Neural cell (in vitro differentiated cells): ENCODE data around the gene MARK1. TPM values are rescaled to one million over a fixed set of nuclear protein-coding genes. Genes with fewer than 3 reads are reported as not detected.

Experiments
- H2AFZ ChIP-seq: fragments of 200-600, 300-800 bp; sonication (generic), shearing (Covaris generic); 2 replicates; pipeline ENCODE4 v1.6.0; 2014; ENCODE audit warnings: low read depth, mild to moderate bottlenecking, antibody characterized with exemption, low read length, moderate library complexity
- H3F3A ChIP-seq: fragments of 200-600 bp; shearing (Covaris generic); 2 replicates; pipeline ENCODE4 v1.6.1; 2016; ENCODE audit warnings: mild to moderate bottlenecking, moderate library complexity, mixed read lengths, antibody characterized with exemption, low read length; ENCODE audit not compliant: insufficient read depth, poor library complexity, severe bottlenecking
- H3K27ac ChIP-seq: fragments of 200-600, 300-800 bp; sonication (generic), shearing (Covaris generic); 2 replicates; pipeline ENCODE4 v1.5.1; 2014; ENCODE audit warnings: mild to moderate bottlenecking, low read length, moderate library complexity
- H3K27me3 ChIP-seq: fragments of 300-800, 200-600 bp; sonication (generic), shearing (Covaris generic); 2 replicates; pipeline ENCODE4 v1.6.0; 2014; ENCODE audit warnings: mild to moderate bottlenecking, low read depth, low read length, moderate library complexity; ENCODE audit not compliant: insufficient read depth
- H3K36me3 ChIP-seq: fragments of 300-800, 200-600 bp; sonication (generic), shearing (Covaris generic); 2 replicates; pipeline ENCODE4 v1.5.1; 2014; ENCODE audit warnings: mild to moderate bottlenecking, antibody characterized with exemption, low read length, moderate library complexity; ENCODE audit not compliant: insufficient read depth
- H3K4me2 ChIP-seq: fragments of 300-800, 200-600 bp; sonication (generic), shearing (Covaris generic); 2 replicates; pipeline ENCODE4 v1.6.0; 2014; ENCODE audit warnings: mild to moderate bottlenecking, low read length
- H3K4me3 ChIP-seq: fragments of 300-800, 200-600 bp; sonication (generic), shearing (Covaris generic); 2 replicates; pipeline ENCODE4 v1.5.1; 2014; ENCODE audit warnings: mild to moderate bottlenecking, low read length, moderate library complexity
- H3K79me2 ChIP-seq: fragments of 200-600 bp; shearing (Covaris generic); replicated peaks from 2 replicates; pipeline ENCODE4 v1.6.0; 2014; ENCODE audit warnings: mild to moderate bottlenecking, low read length, moderate library complexity; ENCODE audit not compliant: insufficient read depth
- H3K9ac ChIP-seq: fragments of 300-800, 200-600 bp; sonication (generic), shearing (Covaris generic); 2 replicates; pipeline ENCODE4 v1.6.1; 2016; ENCODE audit warnings: mild to moderate bottlenecking, low read length, mixed read lengths
- H3K9me2 ChIP-seq: fragments of 200-600 bp; shearing (Covaris generic); 2 replicates; pipeline ENCODE4 v1.6.1; 2016; ENCODE audit warnings: mild to moderate bottlenecking, low read length, mixed read lengths; ENCODE audit not compliant: insufficient read depth
- H3K9me3 ChIP-seq: fragments of 200-600, 300-800 bp; sonication (generic), shearing (Covaris generic); 2 replicates; pipeline ENCODE4 v1.6.1; 2016; ENCODE audit warnings: mild to moderate bottlenecking, mixed run types, low read length, moderate library complexity, mixed read lengths
- H4K20me1 ChIP-seq: fragments of 200-600 bp; shearing (Covaris generic); 2 replicates; pipeline ENCODE4 v1.6.1; 2016; ENCODE audit warnings: mild to moderate bottlenecking, mixed run types; ENCODE audit not compliant: insufficient read depth
- CTCF ChIP-seq: fragments of 450-650 bp; IDR thresholded peaks from 2 replicates; pipeline ENCODE4 v1.5.1; 2014; ENCODE audit warnings: antibody characterized with exemption, mild to moderate bottlenecking, moderate library complexity; ENCODE audit not compliant: poor library complexity, severe bottlenecking
- EP300 ChIP-seq: fragments of 450-650 bp; conservative IDR thresholded peaks from 2 replicates; pipeline ENCODE4 v1.6.1; 2014; ENCODE audit warnings: antibody characterized with exemption, mild to moderate bottlenecking, moderate library complexity; ENCODE audit not compliant: poor library complexity, severe bottlenecking
- EZH2 ChIP-seq: fragments of 200-600, 300-800 bp; shearing (Covaris generic), sonication (generic); IDR thresholded peaks from 2 replicates; pipeline ENCODE4 v1.6.1; 2014; ENCODE audit warnings: antibody characterized with exemption, low read length, borderline replicate concordance, mild to moderate bottlenecking; ENCODE audit not compliant: insufficient read depth, poor library complexity, severe bottlenecking
- MXI1 ChIP-seq: fragments of 450-650 bp; conservative IDR thresholded peaks from 2 replicates; pipeline ENCODE4 v1.6.1; 2014; ENCODE audit warnings: antibody characterized with exemption, mild to moderate bottlenecking; ENCODE audit not compliant: poor library complexity, severe bottlenecking
- POLR2AphosphoS5 ChIP-seq: IDR thresholded peaks from 2 replicates; pipeline ENCODE4 v1.6.1; 2012
- RAD21 ChIP-seq: fragments of 450-650 bp; conservative IDR thresholded peaks from 2 replicates; pipeline ENCODE4 v1.6.1; 2014; ENCODE audit warnings: antibody characterized with exemption, mild to moderate bottlenecking, moderate library complexity
- REST ChIP-seq: IDR thresholded peaks from 2 replicates; pipeline ENCODE4 v1.6.1; 2012; ENCODE audit warnings: borderline replicate concordance
- SMC3 ChIP-seq: fragments of 450-650 bp; conservative IDR thresholded peaks from 2 replicates; pipeline ENCODE4 v1.6.1; 2014; ENCODE audit warnings: antibody characterized with exemption, mild to moderate bottlenecking, moderate library complexity; ENCODE audit not compliant: poor library complexity
- TAF1 ChIP-seq: IDR thresholded peaks from 2 replicates; pipeline ENCODE4 v1.6.1; 2012; ENCODE audit warnings: low read depth
- polyA plus RNA-seq: library from polyadenylated mRNA; depleted of rRNA; stranded (reverse); fragments of >200 nt; gene quantifications from 2 replicates; pipeline ENCODE4 v1.2.3, GENCODE V29; 2014

MARK1 gene
- polyA plus RNA-seq, 1 donor from 2014 or later = 38.6 TPM

GRCh38 chr1:220565670-220566069 is 37.7 kb downstream of the MARK1 start:
- H3K27ac ChIP-seq = no peak overlapping the region
- no peaks in the 10 kb centered on the region for H3K36me3 ChIP-seq
- no peak overlapping the region for H3K4me3 ChIP-seq
- no peak overlapping the region for H3K9ac ChIP-seq
- H3K9me2 ChIP-seq = no peaks in the 10 kb centered on the region
- H3K27me3 ChIP-seq = no peaks in the 10 kb centered on the region
- H3K4me2 ChIP-seq = no peak overlapping the region
- H4K20me1 ChIP-seq = no peaks in the 10 kb centered on the region
- TF ChIP-seq POLR2AphosphoS5 (no peak), CTCF (no peak), SMC3 (no peak), EP300 (no peak), REST (no peak), EZH2 (no peak), MXI1 (no peak), RAD21 (no peak), TAF1 (no peak)
- H2AFZ ChIP-seq = no peak overlapping the region
- no peaks in the 10 kb centered on the region for H3K9me3 ChIP-seq
- peaks cover 29% of the 10 kb centered on the region for H3K79me2 ChIP-seq
- no peaks in the 10 kb centered on the region for H3F3A ChIP-seq

- no peak for TF ChIP-seq TAF1
- no peak for TF ChIP-seq POLR2AphosphoS5
- no peak for TF ChIP-seq EZH2
- TF ChIP-seq REST = no peak
- TF ChIP-seq SMC3 = no peak
- no peak for TF ChIP-seq EP300
- no peak for TF ChIP-seq CTCF
- no peak for TF ChIP-seq MXI1
- Histone ChIP-seq H3K27ac (no peak overlapping the region), H4K20me1 (no peaks in the 10 kb centered on the region), H3K4me2 (no peak overlapping the region), H2AFZ (no peak overlapping the region), H3F3A (no peaks in the 10 kb centered on the region), H3K36me3 (no peaks in the 10 kb centered on the region), H3K79me2 (peaks cover 29% of the 10 kb centered on the region), H3K4me3 (no peak overlapping the region), H3K9me2 (no peaks in the 10 kb centered on the region), H3K9me3 (no peaks in the 10 kb centered on the region), H3K9ac (no peak overlapping the region), H3K27me3 (no peaks in the 10 kb centered on the region)
Measured at GRCh38 chr1:220566869-220567268, 38.9 kb downstream of the MARK1 start.
